SH-SY5Y (cell line): Measurements from ENCODE around the gene GRAMD1B.

Experiments used
- GATA2 ChIP-seq: IDR thresholded peaks from 2 replicates; pipeline ENCODE4 v1.6.1; 2011; ENCODE audit warnings: mild to moderate bottlenecking, low read depth, low read length
- GATA3 ChIP-seq: IDR thresholded peaks from 2 replicates; pipeline ENCODE4 v1.6.1; 2011; ENCODE audit warnings: low read depth, mild to moderate bottlenecking, low read length, moderate library complexity

GRAMD1B gene

GRCh38 chr11:123561431-123561800, 131.3 kb downstream of the GRAMD1B start:
- TF ChIP-seq GATA3: no peak
- no peak for TF ChIP-seq GATA2

- no peak for TF ChIP-seq GATA2
- TF ChIP-seq GATA3: no peak
Measured at GRCh38 chr11:123562158-123562557, 132.1 kb downstream of the GRAMD1B start.

- no peak for TF ChIP-seq GATA2
- no peak for TF ChIP-seq GATA3
Measured at GRCh38 chr11:123562829-123563228, 132.8 kb downstream of the GRAMD1B start.

- TF ChIP-seq GATA3: no peak
Measured at GRCh38 chr11:123564221-123564620, 134.2 kb downstream of the GRAMD1B start.

- TF ChIP-seq GATA2: no peak
- no peak for TF ChIP-seq GATA3
Measured at GRCh38 chr11:123566852-123567251, 136.8 kb downstream of the GRAMD1B start.

DNA sequence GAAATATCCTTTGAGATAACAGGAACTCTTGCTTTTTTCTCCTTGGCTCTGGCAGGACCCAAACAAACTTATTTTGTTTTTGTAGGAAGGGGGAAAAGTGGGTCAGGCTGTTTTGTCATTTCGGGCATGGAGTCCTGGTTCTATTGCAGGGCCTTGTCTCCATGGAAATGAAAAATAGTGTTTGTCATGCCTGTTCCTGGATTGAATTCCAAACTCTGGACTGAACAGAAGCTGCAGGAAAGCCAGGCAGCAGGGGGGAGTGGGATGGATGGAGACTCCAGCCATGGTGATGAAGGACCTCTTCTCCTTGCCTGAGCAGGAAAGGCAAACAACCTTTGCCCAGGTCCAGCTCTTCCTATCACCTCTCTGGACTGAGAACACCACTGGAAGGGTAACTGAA, 137.4 kb downstream of the GRAMD1B start:
- no peak for TF ChIP-seq GATA2
- no peak for TF ChIP-seq GATA3

- TF ChIP-seq GATA2 (no peak), GATA3 (no peak)
Measured at GRCh38 chr11:123568367-123568870, 138.3 kb downstream of the GRAMD1B start.

DNA sequence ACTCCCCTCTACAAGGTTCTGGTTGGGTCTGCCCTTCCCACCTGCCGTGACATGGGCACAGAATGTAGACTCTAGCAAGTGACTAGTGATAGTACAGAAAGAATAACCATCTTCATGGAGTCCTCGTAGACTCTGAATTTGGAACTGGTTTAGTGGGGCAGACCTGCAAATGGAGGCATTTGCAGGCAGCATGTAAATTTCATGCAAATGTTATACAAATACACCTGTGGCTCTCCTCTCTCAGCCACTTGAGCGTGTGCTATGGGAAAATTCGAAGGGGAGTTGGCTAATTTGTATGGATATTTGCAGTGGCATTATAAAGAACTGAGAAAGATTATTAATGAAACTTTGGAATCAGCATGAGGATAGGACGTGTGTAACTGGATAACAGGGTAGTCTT, 139.3 kb downstream of the GRAMD1B start:
- TF ChIP-seq GATA2 (no peak), GATA3 (no peak)

DNA sequence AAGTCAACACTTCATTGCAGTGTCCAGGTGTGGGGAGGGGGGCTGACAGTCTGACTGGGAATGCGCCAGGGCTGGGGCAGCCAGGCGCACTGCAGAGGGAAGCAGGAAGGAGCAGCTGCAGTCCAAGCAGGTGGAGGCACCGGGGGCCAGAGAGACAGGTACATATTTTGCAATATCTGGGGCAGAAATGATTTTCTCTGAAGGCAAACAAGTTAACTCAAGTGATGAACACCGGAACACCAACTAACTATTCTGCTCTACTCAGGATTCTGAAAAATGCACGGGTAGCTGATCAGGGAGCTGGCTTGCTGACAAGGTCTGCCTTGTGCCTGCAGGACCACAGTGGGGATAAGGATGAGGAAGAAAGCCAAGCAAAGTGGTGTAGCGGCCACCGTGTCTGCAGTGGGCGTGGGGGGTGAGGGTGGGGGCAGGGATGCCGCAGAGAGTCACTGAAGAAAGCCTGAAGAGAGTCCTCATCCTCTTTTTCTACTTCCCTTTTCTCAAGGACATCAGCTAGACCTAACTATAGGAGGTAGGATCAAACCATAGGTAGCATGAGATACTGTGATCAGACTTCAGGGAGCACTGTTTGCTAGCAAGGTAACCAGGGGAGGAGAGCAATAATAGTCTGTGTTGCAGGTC, 141.0 kb downstream of the GRAMD1B start:
- no peak for TF ChIP-seq GATA3
- TF ChIP-seq GATA2: no peak

GRCh38 chr11:123573286-123573685, 143.2 kb downstream of the GRAMD1B start:
- TF ChIP-seq GATA3: no peak
- TF ChIP-seq GATA2: no peak

DNA sequence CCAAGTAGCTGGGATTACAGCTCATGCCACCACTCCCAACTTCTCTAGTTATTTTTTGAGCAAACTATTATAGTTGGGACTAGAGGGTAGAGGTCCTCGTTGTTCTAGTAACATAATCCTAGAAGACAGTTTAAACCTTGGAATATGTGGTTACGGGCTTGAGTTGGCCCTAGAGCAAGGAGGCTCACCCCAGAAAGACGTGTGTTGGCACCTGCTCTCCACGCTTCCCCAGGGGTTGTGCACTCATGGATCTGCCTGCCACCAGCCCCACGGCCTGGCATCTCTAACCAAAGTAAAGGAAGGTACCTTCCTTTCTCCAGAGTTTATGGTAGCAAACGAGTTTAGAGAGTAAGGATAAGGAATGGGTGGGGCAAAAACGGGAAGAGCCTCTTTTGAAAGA, 145.4 kb downstream of the GRAMD1B start:
- TF ChIP-seq GATA3 (no peak), GATA2 (no peak)

DNA sequence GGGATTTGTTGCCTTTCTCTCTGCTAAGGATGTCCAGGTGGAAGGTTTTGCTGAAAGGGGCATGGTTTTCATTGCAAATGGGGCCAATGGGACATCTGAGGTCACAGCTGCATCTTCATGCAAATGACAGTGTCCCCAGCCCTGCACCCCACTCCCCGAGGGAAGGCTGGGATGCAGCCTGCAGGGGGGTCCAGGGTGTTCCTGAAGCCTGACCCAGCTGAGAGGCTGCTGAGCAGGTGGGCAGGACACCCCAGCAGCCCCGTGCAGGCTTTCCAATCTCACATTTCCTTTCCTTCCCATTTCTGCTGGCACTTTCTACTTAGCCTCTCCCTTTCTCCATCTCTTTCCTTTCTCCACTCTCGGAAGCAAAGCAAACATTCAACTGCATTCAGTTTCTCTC, 146.0 kb downstream of the GRAMD1B start:
- TF ChIP-seq GATA3: no peak
- TF ChIP-seq GATA2: no peak

GRCh38 chr11:123576501-123576900, 146.4 kb downstream of the GRAMD1B start:
- TF ChIP-seq GATA3 (no peak), GATA2 (no peak)

- TF ChIP-seq GATA3 (no peak), GATA2 (no peak)
Measured at GRCh38 chr11:123577081-123577598, 147.1 kb downstream of the GRAMD1B start.

- TF ChIP-seq GATA3: no peak
- TF ChIP-seq GATA2: no peak
Measured at GRCh38 chr11:123578778-123579481, 148.9 kb downstream of the GRAMD1B start.
